GM21528 (cell line): Measurements from ENCODE around the gene VARS1.

Experiments used
- ATAC-seq: cut with Tn5 transposase; IDR thresholded peaks from one replicate; pipeline ENCODE4 v1.9.1; 2021; ENCODE audit warnings: mild to moderate bottlenecking, moderate library complexity; ENCODE audit not compliant: unreplicated experiment, low FRiP score

Gene VARS1

DNA sequence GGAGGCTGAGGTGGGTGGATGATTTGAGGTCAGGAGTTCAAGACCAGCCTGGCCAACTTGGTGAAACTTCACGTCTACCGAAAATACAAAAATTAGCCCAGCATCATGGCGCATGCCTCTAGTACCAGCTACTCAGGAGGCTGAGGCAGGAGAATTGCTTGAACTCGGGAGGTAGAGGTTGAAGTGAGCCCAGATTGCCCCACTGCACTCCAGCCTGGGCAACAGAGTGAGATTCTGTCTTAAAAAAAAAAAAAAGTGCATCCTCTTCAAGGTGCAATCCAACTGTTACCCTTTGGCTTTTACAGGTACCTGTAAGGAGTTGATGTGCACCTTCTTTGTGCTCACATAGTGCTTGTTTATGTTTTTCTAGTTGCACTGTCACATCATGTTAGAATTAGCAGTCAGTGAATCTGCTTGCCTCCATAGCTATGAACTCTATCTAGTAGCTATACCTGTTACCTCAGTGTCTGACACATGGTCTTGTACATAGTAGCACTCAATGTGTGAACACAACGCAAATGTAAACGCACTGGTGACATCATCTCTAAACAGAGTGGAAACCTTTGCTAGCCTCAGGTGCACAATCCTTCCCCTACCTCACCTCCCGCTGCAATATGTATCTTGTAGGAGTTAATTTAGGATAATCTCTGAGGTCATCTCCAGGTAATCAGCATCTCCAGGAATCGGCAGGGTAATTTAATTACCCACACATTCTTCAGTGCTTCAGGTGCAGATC, 46.1 kb downstream of the VARS1 start:
- no peak for ATAC-seq
